M059J (cell line): Measurements from ENCODE around the gene EHBP1L1. TPM values are rescaled to one million over a fixed set of nuclear protein-coding genes. Genes with fewer than 3 reads are reported as not detected.

ENCODE experiments used
- DNase-seq: peaks from one replicate; pipeline ENCODE4 v3.0.0-alpha.2; 2012; ENCODE audit warnings: low read depth
- total RNA-seq: library from RNA; depleted of rRNA; stranded (reverse); fragments of >200 nt; shearing (Covaris generic); gene quantifications from 2 replicates; pipeline ENCODE4 v1.2.3, GENCODE V29; 2014

Gene EHBP1L1
- total RNA-seq, 1 experiment from 2014 or later = 9.3 TPM

GRCh38 chr11:65616575-65617001, 40.7 kb downstream of the EHBP1L1 start:
- no peak for DNase-seq

- DNase-seq = no peak
Measured at GRCh38 chr11:65617136-65617850, 41.4 kb downstream of the EHBP1L1 start.

GRCh38 chr11:65617990-65618751, 42.3 kb downstream of the EHBP1L1 start:
- no peak for DNase-seq

- DNase-seq = no peak
Measured at GRCh38 chr11:65618763-65619162, 42.9 kb downstream of the EHBP1L1 start.

- DNase-seq = no peak
Measured at GRCh38 chr11:65619281-65619928, 43.6 kb downstream of the EHBP1L1 start.

GRCh38 chr11:65620666-65621065, 44.8 kb downstream of the EHBP1L1 start:
- no peak for DNase-seq

GRCh38 chr11:65621460-65621859, 45.6 kb downstream of the EHBP1L1 start:
- no peak for DNase-seq

- no peak for DNase-seq
Measured at GRCh38 chr11:65622011-65622410, 46.2 kb downstream of the EHBP1L1 start.

GRCh38 chr11:65623177-65623576, 47.3 kb downstream of the EHBP1L1 start:
- no peak for DNase-seq

- no peak for DNase-seq
Measured at GRCh38 chr11:65623852-65624616, 48.2 kb downstream of the EHBP1L1 start.

GRCh38 chr11:65624931-65625627, 49.2 kb downstream of the EHBP1L1 start:
- no peak for DNase-seq

- no peak for DNase-seq
Measured at GRCh38 chr11:65625628-65626342, 49.9 kb downstream of the EHBP1L1 start.

- no peak for DNase-seq
Measured at GRCh38 chr11:65627202-65627601, 51.3 kb downstream of the EHBP1L1 start.

GRCh38 chr11:65629579-65629978, 53.7 kb downstream of the EHBP1L1 start:
- DNase-seq = no peak

GRCh38 chr11:65630215-65630614, 54.4 kb downstream of the EHBP1L1 start:
- DNase-seq = no peak

- no peak for DNase-seq
Measured at GRCh38 chr11:65633390-65634108, 57.7 kb downstream of the EHBP1L1 start.

GRCh38 chr11:65634109-65634436, 58.2 kb downstream of the EHBP1L1 start:
- DNase-seq = no peak

GRCh38 chr11:65634440-65634839, 58.6 kb downstream of the EHBP1L1 start:
- DNase-seq = no peak

GRCh38 chr11:65634905-65635731, 59.3 kb downstream of the EHBP1L1 start:
- no peak for DNase-seq
